K562 (cell line): ENCODE measurements around the gene PRR11. TPM values are rescaled to one million over a fixed set of nuclear protein-coding genes. Genes with fewer than 3 reads are reported as not detected.

Experiments
- DMBX1 ChIP-seq: fragments of 250-450 bp; sonication (Bioruptor Pico); IDR thresholded peaks from 2 replicates; pipeline ENCODE4 v1.8.0; 2022; ENCODE audit warnings: inconsistent platforms, mild to moderate bottlenecking, moderate library complexity, borderline replicate concordance
- KAT8 ChIP-seq: fragments of 450-650 bp; IDR thresholded peaks from 2 replicates; pipeline ENCODE4 v1.6.1; 2016; ENCODE audit warnings: low read depth, mild to moderate bottlenecking
- RFX7 ChIP-seq: fragments of 250-450 bp; sonication (Bioruptor Pico); IDR thresholded peaks from 2 replicates; pipeline ENCODE4 v1.5.1; 2021; ENCODE audit warnings: mild to moderate bottlenecking
- SMC3 ChIP-seq: conservative IDR thresholded peaks from 2 replicates; pipeline ENCODE4 v1.6.1; 2011; ENCODE audit warnings: low read depth, low read length, improper control_type of control experiment; ENCODE audit not compliant: insufficient read depth
- SNAPC5 ChIP-seq: fragments of 250-450 bp; sonication (Bioruptor Pico); IDR thresholded peaks from 2 replicates; pipeline ENCODE4 v1.8.0; 2021; ENCODE audit warnings: moderate library complexity, mild to moderate bottlenecking, inconsistent platforms
- TCF3 ChIP-seq: sonication (generic); formaldehyde crosslinking; IDR thresholded peaks from 2 replicates; pipeline ENCODE4 v1.4.0; 2020; ENCODE audit warnings: mild to moderate bottlenecking, missing genetic modification reagents
- ZBED1 ChIP-seq: IDR thresholded peaks from 2 replicates; pipeline ENCODE4 v1.6.1; 2014
- ZC3H8 ChIP-seq: fragments of 450-650 bp; IDR thresholded peaks from 2 replicates; pipeline ENCODE4 v1.6.1; 2017
- polyA plus RNA-seq, 8 experiments: library from polyadenylated mRNA; depleted of rRNA in 4 of 8; stranded (reverse) in 5 of 8; unstranded in 3 of 8; fragments of >200 nt; fragmentation: Nextera tagmentation in 2 of 8; fragmentation: Illumina TruSeq in 1 of 8; extraction: Ambion mirVana in 2 of 8; extraction: Trizol in 1 of 8; gene quantifications; 2 replicates each; pipeline versions ENCODE4 v1.2.1 to v1.2.3, GENCODE V29; 2011 to 2014; ENCODE audit warnings: inconsistent platforms in 1 of 8, missing spikeins in 1 of 8
- total RNA-seq, 7 experiments: library from RNA; depleted of rRNA in 6 of 7; stranded (reverse); fragments of >200 nt in 6 of 7; fragmentation: Illumina TruSeq in 2 of 7; extraction: Trizol in 2 of 7; gene quantifications; 2 replicates each; pipeline versions ENCODE4 v1.2.1 to v1.2.3, GENCODE V29; 2011 to 2021; ENCODE audit warnings: low replicate concordance in 1 of 7
- TF ChIP-seq, protein P1 (sequence below): sonication (generic); formaldehyde crosslinking; IDR thresholded peaks from 2 replicates; pipeline ENCODE4 v1.8.0; 2022; ENCODE audit warnings: missing genetic modification reagents, mild to moderate bottlenecking, borderline replicate concordance
- TF ChIP-seq, protein P2 (sequence below): sonication (generic); formaldehyde crosslinking; IDR thresholded peaks from 2 replicates; pipeline ENCODE4 v1.8.0; 2023; ENCODE audit warnings: missing genetic modification reagents, mild to moderate bottlenecking, borderline replicate concordance
- TF ChIP-seq, protein P3 (sequence below): fragments of 450-650 bp; formaldehyde crosslinking; IDR thresholded peaks from 2 replicates; pipeline ENCODE4 v1.4.0; 2022; ENCODE audit warnings: missing genetic modification characterization

The PRR11 gene
- total and polyA plus RNA-seq, 9 of the 15 experiments (the other 6 are each of a cell fraction or from before 2014, with no cell fraction given), result 13.3 to 75.2 (median 46.4) TPM

GRCh38 chr17:59155439-59156177 is at the start of gene PRR11 (continued):
- no peak for TF ChIP-seq DMBX1 (CRISPR knock-in tag)
- no peak for TF ChIP-seq ZBED1
- TF ChIP-seq, protein P1, sequence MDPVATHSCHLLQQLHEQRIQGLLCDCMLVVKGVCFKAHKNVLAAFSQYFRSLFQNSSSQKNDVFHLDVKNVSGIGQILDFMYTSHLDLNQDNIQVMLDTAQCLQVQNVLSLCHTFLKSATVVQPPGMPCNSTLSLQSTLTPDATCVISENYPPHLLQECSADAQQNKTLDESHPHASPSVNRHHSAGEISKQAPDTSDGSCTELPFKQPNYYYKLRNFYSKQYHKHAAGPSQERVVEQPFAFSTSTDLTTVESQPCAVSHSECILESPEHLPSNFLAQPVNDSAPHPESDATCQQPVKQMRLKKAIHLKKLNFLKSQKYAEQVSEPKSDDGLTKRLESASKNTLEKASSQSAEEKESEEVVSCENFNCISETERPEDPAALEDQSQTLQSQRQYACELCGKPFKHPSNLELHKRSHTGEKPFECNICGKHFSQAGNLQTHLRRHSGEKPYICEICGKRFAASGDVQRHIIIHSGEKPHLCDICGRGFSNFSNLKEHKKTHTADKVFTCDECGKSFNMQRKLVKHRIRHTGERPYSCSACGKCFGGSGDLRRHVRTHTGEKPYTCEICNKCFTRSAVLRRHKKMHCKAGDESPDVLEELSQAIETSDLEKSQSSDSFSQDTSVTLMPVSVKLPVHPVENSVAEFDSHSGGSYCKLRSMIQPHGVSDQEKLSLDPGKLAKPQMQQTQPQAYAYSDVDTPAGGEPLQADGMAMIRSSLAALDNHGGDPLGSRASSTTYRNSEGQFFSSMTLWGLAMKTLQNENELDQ (CRISPR knock-in tag), result no peak
- TF ChIP-seq ZC3H8, result no peak
- peak; percentile 12; the same call in 1 of the 2 replicates for TF ChIP-seq TCF3
- no peak for TF ChIP-seq RFX7 (CRISPR knock-in tag)
- TF ChIP-seq, protein P2, sequence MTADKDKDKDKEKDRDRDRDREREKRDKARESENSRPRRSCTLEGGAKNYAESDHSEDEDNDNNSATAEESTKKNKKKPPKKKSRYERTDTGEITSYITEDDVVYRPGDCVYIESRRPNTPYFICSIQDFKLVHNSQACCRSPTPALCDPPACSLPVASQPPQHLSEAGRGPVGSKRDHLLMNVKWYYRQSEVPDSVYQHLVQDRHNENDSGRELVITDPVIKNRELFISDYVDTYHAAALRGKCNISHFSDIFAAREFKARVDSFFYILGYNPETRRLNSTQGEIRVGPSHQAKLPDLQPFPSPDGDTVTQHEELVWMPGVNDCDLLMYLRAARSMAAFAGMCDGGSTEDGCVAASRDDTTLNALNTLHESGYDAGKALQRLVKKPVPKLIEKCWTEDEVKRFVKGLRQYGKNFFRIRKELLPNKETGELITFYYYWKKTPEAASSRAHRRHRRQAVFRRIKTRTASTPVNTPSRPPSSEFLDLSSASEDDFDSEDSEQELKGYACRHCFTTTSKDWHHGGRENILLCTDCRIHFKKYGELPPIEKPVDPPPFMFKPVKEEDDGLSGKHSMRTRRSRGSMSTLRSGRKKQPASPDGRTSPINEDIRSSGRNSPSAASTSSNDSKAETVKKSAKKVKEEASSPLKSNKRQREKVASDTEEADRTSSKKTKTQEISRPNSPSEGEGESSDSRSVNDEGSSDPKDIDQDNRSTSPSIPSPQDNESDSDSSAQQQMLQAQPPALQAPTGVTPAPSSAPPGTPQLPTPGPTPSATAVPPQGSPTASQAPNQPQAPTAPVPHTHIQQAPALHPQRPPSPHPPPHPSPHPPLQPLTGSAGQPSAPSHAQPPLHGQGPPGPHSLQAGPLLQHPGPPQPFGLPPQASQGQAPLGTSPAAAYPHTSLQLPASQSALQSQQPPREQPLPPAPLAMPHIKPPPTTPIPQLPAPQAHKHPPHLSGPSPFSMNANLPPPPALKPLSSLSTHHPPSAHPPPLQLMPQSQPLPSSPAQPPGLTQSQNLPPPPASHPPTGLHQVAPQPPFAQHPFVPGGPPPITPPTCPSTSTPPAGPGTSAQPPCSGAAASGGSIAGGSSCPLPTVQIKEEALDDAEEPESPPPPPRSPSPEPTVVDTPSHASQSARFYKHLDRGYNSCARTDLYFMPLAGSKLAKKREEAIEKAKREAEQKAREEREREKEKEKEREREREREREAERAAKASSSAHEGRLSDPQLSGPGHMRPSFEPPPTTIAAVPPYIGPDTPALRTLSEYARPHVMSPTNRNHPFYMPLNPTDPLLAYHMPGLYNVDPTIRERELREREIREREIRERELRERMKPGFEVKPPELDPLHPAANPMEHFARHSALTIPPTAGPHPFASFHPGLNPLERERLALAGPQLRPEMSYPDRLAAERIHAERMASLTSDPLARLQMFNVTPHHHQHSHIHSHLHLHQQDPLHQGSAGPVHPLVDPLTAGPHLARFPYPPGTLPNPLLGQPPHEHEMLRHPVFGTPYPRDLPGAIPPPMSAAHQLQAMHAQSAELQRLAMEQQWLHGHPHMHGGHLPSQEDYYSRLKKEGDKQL, result no peak
- TF ChIP-seq SMC3, result no peak
- TF ChIP-seq KAT8, result no peak
- TF ChIP-seq, protein P3, sequence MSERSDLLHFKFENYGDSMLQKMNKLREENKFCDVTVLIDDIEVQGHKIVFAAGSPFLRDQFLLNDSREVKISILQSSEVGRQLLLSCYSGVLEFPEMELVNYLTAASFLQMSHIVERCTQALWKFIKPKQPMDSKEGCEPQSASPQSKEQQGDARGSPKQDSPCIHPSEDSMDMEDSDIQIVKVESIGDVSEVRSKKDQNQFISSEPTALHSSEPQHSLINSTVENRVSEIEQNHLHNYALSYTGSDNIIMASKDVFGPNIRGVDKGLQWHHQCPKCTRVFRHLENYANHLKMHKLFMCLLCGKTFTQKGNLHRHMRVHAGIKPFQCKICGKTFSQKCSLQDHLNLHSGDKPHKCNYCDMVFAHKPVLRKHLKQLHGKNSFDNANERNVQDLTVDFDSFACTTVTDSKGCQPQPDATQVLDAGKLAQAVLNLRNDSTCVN (CRISPR knock-in tag), result no peak
- TF ChIP-seq SNAPC5 (CRISPR knock-in tag), result no peak
